Measurements from ENCODE around the gene DDX10.

DNA sequence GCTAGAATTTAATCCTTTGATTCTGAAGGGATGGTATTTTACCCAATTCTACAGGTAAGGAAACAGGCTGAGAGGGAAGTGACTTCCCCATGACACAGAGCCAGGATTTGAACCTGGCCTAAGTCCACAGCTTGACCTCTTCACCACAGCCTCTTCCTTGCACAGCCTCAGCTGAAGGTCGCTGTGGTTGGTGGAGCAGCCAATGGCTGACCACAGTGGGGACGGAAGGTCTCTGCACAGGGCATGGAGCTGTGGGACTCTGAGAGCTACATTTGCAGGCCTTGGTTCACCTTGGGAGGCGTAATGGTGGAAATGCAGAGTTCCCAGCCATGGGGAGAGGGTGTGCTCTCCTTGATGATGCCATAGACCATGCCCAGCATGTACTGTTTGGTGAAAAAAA, 295.0 kb downstream of the DDX10 start:
- no peak for TF ChIP-seq EZH2 (IDR thresholded peaks at IDR 0.05; ENCODE audit: low read length)
- TF ChIP-seq, protein P1, sequence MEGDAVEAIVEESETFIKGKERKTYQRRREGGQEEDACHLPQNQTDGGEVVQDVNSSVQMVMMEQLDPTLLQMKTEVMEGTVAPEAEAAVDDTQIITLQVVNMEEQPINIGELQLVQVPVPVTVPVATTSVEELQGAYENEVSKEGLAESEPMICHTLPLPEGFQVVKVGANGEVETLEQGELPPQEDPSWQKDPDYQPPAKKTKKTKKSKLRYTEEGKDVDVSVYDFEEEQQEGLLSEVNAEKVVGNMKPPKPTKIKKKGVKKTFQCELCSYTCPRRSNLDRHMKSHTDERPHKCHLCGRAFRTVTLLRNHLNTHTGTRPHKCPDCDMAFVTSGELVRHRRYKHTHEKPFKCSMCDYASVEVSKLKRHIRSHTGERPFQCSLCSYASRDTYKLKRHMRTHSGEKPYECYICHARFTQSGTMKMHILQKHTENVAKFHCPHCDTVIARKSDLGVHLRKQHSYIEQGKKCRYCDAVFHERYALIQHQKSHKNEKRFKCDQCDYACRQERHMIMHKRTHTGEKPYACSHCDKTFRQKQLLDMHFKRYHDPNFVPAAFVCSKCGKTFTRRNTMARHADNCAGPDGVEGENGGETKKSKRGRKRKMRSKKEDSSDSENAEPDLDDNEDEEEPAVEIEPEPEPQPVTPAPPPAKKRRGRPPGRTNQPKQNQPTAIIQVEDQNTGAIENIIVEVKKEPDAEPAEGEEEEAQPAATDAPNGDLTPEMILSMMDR (optimal IDR thresholded peaks at IDR 0.05 in 1 of 3, IDR thresholded peaks at IDR 0.05 in 1 of 3, conservative IDR thresholded peaks at IDR 0.05 in 1 of 3; ENCODE audit: extremely low read depth in 1 of 3, insufficient read depth in 2 of 3, low read length in 3 of 3): no peak
